H7 (cell line): ENCODE results near the gene LILRB2. TPM values are rescaled to one million over a fixed set of nuclear protein-coding genes. Genes with fewer than 3 reads are reported as not detected.
A peak's percentile ranks its signal among the peaks of the same experiment; 100 is the strongest.
"Not testable (repeated sequence)": the region's sequence is repeated elsewhere in the genome, so short reads cannot be mapped to it uniquely, and the experiment has no call there.

Experiments
- DNase-seq: peaks from one replicate; pipeline ENCODE4 v3.0.0; 2012
- H3K27me3 ChIP-seq: 2 replicates; pipeline ENCODE4 v1.6.0; 2011; ENCODE audit warnings: mild to moderate bottlenecking, low read length; ENCODE audit not compliant: control insufficient read depth, insufficient read depth
- H3K36me3 ChIP-seq: replicated peaks from 2 replicates; pipeline ENCODE4 v1.5.1; 2011; ENCODE audit warnings: low read length; ENCODE audit not compliant: control insufficient read depth, insufficient read depth
- H3K4me3 ChIP-seq: 2 replicates; pipeline ENCODE4 v1.5.1; 2011; ENCODE audit warnings: low read depth, mild to moderate bottlenecking, control low read depth, low read length, moderate library complexity; ENCODE audit not compliant: insufficient read depth
- total RNA-seq: library from RNA; depleted of rRNA; stranded (reverse); fragments of >200 nt; shearing (Covaris generic); gene quantifications from 2 replicates; pipeline ENCODE4 v1.2.3, GENCODE V29; 2014

LILRB2 gene
- total RNA-seq, 1 experiment from 2014 or later: not detected

DNA sequence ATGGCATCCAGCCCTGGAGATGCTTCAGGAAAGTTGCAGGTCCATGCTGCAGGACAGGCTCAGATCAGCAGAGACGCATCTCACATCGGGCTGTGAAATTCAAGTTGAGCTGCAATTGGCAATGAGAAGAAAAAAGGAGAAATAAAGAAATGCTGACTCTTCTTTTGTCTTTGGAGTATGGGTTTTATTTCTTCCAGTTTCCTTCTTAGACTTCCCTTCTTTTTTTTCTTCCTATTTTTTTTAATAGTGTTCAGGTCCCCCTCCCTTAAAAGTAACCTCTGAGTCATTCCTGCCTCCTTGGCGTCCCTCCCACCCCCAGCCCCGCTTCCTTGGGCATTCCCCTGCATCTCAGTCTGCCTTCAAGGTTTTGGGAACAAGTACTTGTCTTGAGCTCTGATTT is 9.3 kb downstream of the LILRB2 start:
- H3K36me3 ChIP-seq, H3K4me3 ChIP-seq, DNase-seq, H3K27me3 ChIP-seq: not testable (repeated sequence)

DNA sequence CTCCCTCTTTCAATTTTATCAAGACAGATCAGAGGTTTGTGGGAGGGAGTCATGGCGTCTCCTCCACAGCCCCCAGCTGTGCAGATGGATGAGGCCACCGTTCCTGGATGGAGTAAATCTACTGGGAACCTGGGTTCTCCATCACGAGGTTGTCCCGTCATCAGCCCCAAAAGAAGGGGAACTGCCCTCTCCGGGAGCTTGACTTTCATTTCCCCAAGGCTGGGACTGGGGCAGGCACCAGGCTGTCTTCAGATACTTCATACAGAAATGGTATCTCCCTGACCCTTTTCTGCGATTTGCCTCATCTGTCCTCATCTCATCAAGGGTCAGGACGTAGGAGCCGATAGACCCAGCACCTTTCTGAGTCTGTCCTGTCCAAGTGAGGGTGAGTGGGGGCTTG is 9.8 kb downstream of the LILRB2 start:
- DNase-seq: no peak
- Histone ChIP-seq H3K27me3 (no peaks in the 10 kb centered on the region; the same call in 1 of the 2 replicates), H3K36me3 (no peaks in the 10 kb centered on the region), H3K4me3 (no peak overlapping the region)

DNA sequence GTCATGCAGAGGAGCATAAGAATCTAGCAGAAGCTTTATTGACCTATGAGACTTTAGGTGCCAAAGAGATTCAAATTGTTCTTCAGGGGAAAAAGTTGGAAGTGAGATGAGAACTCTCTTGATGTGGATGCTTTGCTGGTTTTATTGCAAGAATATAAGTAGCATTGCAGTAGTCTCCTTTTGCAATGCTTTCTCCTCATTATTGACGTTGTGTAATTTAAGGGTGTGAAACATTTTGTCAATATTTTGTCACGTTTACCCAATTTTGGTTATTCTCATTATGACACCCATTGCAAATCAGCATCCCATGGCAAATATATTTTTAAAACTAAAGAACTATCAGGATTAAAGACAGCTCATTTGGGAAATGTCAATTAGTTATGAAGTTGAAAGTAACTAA is 12.0 kb downstream of the LILRB2 start:
- no peak for DNase-seq
- Histone ChIP-seq H3K36me3 (no peaks in the 10 kb centered on the region), H3K27me3 (no peaks in the 10 kb centered on the region; the same call in 1 of the 2 replicates), H3K4me3 (no peak overlapping the region)

DNA sequence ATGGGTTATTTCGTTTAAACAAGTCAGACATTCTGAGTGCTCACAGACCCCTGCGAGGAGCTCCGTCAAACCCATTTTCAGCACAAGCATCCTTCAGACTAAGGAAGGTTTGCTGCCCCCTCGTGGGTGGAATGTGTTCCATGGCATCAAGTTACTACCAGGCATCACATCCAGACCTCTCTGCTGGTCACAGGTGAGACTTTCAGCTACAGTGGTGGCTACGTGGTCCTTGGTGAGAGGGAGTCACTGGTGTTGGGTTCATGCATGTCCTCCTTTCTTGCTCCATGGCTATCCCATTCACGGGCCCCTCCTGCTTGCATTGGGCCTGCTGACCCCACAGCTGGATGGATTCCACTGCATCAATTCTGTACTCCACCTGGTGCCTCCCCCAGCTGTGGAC is 14.8 kb downstream of the LILRB2 start:
- peak; percentile 88 for DNase-seq

DNA sequence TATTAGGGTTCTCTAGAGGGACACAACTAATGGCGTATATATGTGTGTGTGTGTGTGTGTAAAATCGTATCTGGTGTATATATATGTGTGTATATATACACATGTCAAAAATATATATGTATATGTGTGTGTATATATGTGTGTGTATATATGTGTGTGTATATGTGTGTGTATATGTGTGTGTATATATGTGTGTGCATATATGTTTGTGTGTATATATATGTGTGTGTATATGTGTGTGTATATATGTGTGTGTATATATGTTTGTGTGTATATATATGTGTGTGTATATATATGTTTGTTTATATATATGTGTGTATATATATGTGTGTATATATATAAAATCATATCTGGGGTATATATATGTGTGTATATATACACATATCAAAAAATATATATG is 18.4 kb downstream of the LILRB2 start:
- no peak for DNase-seq
- H3K36me3 ChIP-seq: no peaks in the 10 kb centered on the region
- no peaks in the 10 kb centered on the region; the same call in 1 of the 2 replicates for H3K27me3 ChIP-seq
- H3K4me3 ChIP-seq: no peak overlapping the region

More for the DNA sequence above, 14.8 kb downstream of the LILRB2 start:
- Histone ChIP-seq H3K27me3 (no peaks in the 10 kb centered on the region; the same call in 1 of the 2 replicates), H3K4me3 (no peak overlapping the region), H3K36me3 (no peaks in the 10 kb centered on the region)

DNA sequence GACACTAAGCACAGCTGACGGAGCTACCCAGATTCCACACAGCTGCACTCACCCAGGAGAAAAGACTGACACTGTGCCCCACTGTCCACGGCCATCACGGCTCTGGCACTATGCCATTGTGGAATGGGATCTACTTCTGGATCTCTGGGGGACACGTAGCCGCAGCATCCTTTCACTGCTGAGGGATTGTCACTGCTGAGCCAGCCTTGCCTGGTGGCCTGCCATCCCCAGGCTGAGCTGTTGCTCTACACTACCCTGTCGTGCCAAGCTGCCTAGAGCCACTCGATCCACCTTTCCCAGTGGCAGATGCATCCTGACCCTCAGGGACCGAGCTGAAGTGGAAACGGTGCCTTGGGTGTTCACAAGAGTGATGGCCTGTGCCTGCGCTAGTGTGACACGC is 18.8 kb downstream of the LILRB2 start:
- no peaks in the 10 kb centered on the region; the same call in 1 of the 2 replicates for H3K27me3 ChIP-seq
- no peak for DNase-seq
- H3K4me3 ChIP-seq: no peak overlapping the region
- H3K36me3 ChIP-seq: no peaks in the 10 kb centered on the region

DNA sequence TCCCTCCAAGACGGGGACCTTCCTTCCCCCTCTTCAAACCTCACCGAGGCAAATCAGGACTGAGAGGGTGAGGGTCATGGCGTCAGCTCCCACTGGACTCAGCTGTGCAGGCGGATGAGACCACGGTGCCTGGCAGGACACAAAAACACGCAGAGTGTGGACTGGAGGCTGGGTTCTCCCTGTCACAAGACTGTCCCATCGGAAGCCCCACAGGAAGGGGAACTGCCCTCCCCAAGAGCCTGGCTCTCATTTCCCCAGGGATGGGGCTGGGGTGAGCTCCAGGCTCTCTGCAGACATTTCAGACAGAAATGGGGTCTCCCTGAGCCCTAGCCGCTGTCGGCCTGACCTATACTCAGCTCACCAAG is 23.8 kb downstream of the LILRB2 start, which contains the start of gene LILRB5:
TSS of gene LILRB5 (minus strand) at position 158 of the 365 bp plus-strand sequence. CDS start at position 78, 80 bp downstream.
- peak; percentile 27 for DNase-seq
- H3K4me3 ChIP-seq: no peak within 1 kb of the TSS

DNA sequence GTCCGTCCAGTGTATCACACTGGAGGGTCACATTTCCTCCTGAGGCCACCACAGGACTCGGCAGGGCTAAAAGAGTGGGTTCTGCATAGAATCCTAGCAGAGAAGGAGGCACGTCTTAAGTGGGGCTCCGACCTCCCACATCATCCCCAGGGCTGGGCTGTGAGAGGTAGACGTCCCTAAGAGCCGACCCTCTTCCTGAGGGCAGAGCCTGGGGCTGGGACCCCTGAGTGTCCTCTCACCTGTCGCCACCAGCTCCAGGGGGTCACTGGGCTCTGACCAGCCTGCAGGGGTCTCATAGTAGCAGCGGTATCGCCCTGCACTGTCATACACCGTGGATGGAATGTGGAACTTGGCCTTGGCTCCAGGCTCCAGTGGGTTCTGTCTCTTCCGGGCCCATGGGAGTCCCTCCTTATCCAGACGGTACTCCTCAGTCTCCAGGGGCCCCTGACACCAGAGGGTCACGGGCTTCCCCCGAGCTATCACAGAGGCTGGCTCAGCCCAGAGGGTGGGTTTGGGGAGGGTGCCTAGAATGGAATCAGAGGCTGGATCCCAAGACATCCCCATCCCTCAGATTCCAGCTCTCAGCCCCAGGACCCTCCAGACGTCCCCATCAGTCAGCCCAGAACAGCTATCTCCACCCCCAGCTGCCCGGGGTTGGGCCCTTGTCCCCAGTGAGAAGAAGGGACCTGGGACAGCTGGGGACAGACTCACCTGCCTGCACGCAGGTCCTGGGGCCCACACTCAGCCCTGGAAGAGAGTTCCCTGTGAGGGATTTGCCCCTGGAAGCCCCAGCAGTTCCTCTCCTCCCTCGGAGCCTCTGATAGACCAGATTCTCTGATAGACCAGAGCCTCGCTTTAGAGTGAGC is 24.4 kb downstream of the LILRB2 start:
- peak; percentile 33 for DNase-seq
- Histone ChIP-seq H3K36me3 (no peaks in the 10 kb centered on the region), H3K4me3 (no peak overlapping the region), H3K27me3 (no peaks in the 10 kb centered on the region; the same call in 1 of the 2 replicates)

More for the DNA sequence above, 23.8 kb downstream of the LILRB2 start, which contains the start of gene LILRB5:
- no peaks in the 10 kb centered on the region; the same call in 1 of the 2 replicates for H3K27me3 ChIP-seq
- H3K36me3 ChIP-seq: no peaks in the 10 kb centered on the region

DNA sequence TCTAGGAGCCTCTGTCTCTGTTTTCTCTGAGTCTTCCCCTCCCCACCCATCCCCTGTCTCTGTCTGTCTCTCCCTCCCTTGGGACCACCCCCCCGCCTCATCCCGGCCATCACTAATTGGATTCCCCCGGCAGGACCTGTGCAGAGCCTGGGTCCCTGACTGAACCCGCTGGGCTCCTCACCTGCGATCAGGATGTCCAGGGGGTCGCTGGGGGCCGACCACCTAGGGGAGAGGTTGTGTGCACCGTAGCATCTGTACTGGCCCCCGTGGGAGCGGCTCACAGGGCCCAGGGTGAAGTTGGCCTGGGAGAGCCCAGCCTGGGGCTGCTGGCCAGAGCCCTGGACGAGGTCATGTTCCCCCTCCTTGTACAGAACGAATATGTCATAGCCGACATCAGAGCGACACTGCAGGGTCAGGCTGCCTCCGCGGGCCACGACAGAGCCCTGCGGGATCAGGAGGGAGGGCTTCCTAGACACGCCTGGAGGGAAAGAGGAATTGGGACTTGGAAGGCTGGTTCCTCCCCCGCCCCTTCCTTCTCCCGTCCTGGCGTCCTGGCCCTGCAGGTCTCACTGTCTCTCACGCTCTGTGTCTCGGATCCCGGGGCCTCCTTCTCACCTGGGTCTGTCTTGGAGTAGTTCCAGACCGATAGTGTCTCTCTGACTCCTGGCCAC is 25.7 kb downstream of the LILRB2 start:
- Histone ChIP-seq H3K27me3 (no peaks in the 10 kb centered on the region; the same call in 1 of the 2 replicates), H3K36me3 (no peaks in the 10 kb centered on the region), H3K4me3 (no peak overlapping the region)
- peak; percentile 57 for DNase-seq

DNA sequence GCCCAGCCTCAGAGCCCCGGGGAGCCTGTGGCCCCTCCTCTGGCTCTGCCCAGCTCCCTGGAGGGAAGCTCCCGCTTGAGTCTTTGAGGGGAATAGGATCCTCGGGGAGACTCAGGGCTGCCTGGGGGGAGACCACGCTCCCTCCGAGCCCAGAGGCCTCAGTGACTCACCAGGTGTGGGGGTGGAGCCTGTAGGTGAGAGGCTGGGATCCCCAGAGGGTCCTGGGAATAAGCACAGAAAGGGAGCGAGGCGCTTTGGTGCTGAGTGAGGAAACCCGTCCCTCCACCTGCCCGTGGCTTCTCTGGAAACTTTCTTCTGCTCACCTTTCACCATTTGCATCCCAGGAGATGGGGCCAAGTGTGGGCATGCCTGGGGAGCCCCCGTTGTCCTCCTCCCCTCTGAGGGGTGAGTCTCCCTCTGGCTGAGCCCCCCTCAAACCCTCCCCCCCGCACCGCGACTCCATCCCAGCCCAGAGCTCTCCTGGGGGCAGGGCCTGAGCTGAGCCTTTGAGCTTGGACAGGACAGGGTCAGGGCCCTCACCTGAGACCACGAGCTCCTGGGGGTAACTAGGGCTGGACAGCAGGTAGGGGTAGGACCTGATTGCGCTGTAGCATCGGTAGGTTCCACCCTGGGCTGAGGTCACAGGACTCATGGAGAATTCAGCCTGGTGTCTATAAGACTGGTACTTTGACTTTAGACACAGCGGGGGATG is 26.6 kb downstream of the LILRB2 start:
- Histone ChIP-seq H3K27me3 (no peaks in the 10 kb centered on the region; the same call in 1 of the 2 replicates), H3K36me3 (no peaks in the 10 kb centered on the region), H3K4me3 (no peak overlapping the region)
- peak; percentile 71 for DNase-seq

DNA sequence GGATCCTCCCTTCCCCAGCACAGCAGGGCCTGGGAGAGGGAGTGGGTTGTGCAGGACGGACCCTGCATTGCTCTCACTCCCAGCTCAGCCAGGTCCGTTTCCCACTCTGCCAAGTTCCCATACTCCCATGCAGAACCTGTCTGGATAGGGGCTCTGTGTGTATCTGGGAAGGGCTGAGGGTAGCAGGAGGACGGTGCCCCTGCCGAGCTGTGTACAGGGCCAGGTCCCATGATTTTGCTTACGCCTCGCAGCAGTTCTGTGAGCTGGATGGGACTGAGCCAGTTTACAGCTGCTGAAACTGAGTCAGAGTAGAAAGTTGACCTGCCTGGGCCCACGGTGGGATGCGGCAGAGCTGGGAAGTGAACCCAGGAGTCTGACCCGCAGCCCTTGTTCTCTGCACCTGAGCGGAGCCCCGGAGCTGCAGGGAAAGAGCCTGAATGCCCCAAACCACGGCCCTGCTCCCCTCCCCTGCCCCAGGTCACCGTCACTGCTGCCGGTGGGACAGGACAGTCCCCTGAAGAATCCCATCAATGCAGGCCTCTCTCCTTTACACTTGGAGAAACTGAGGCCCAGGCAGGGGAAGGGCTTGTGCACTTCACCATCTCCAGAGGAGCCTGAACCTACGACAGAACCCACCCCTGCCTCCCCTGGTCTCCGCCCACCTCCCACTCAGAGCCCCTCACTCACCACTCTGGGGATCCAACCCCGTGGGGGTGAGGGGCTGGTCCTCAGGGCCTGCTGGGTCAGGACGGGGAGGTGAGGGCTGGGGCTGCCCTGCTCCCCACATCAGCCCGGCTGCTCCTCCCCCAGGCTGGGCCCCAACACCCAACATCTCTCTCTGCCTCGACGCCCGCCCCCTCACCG is 27.3 kb downstream of the LILRB2 start:
- Histone ChIP-seq H3K36me3 (no peaks in the 10 kb centered on the region), H3K4me3 (no peak overlapping the region), H3K27me3 (no peaks in the 10 kb centered on the region; the same call in 1 of the 2 replicates)
- DNase-seq: peak; percentile 47

DNA sequence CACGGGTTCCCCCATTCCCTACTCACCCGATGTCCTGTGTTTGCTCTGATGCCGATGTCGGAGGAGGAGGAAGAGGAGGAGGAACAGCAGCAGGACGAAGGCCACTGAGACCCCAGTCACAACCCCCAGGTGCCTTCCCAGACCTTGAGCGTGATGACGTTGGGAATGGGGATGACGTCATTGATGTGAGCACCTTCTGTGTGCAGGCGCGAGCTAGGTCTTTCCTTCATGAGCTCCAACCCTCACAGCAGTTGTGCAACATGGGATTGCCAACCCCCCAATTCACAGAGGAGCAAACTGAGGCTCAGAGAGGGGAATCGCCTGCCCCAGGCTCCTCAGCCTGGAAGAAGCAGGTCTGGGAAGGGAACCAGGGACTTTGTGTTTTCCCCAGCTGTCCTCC is 28.1 kb downstream of the LILRB2 start:
- Histone ChIP-seq H3K4me3 (no peak overlapping the region), H3K36me3 (no peaks in the 10 kb centered on the region), H3K27me3 (no peaks in the 10 kb centered on the region; the same call in 1 of the 2 replicates)
- no peak for DNase-seq

DNA sequence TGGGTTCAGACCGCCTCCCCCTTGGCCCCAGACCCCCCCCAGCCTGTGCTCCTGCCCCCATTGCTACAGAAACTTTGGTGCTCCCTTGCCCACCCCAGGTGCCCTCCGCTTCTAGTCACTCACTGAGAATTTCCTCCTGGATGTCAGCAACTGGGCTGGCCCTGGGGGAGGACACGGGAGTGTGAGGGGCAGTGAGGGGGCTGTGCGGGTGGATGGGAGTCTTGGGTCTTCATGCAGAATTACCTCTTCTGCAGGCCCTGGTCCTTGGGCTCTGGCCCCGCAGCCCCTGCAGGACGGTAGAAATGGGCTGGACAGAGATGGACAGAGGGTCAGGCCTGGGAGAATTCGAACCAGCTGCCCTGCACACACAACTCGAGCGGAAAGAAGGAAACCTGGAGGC is 28.7 kb downstream of the LILRB2 start:
- Histone ChIP-seq H3K36me3 (no peaks in the 10 kb centered on the region), H3K27me3 (no peaks in the 10 kb centered on the region), H3K4me3 (no peak overlapping the region)
- DNase-seq: peak; percentile 30
